ENCODE data around the gene GRIP2.

Gene GRIP2

GRCh38 chr3:14539742-14540491, at the start of gene GRIP2:
TSS of gene GRIP2 (minus strand) at chr3:14540342. CDS start at chr3:14540308, 34 bp downstream.
- DNase-seq = no peak

- DNase-seq = no peak
Observed at GRCh38 chr3:14588425-14589112, 48.4 kb upstream of the GRIP2 start.

GRCh38 chr3:14587740-14588360, 47.7 kb upstream of the GRIP2 start:
- no peak for DNase-seq

GRCh38 chr3:14586611-14587010, 46.5 kb upstream of the GRIP2 start:
- no peak for DNase-seq

- no peak for DNase-seq
Observed at GRCh38 chr3:14583548-14584091, 43.5 kb upstream of the GRIP2 start.

GRCh38 chr3:14582045-14582410, 41.9 kb upstream of the GRIP2 start:
- DNase-seq = no peak

- DNase-seq = no peak
Observed at GRCh38 chr3:14581334-14582044, 41.3 kb upstream of the GRIP2 start.

- DNase-seq = no peak
Observed at GRCh38 chr3:14577897-14578296, 37.8 kb upstream of the GRIP2 start.

GRCh38 chr3:14576163-14576562, 36.0 kb upstream of the GRIP2 start:
- no peak for DNase-seq

- no peak for DNase-seq
Observed at GRCh38 chr3:14574183-14574582, 34.0 kb upstream of the GRIP2 start.

GRCh38 chr3:14573706-14574105, 33.6 kb upstream of the GRIP2 start:
- no peak for DNase-seq

GRCh38 chr3:14570864-14571263, 30.7 kb upstream of the GRIP2 start:
- DNase-seq = no peak

- DNase-seq = no peak
Observed at GRCh38 chr3:14570089-14570488, 29.9 kb upstream of the GRIP2 start.

- DNase-seq = no peak
Observed at GRCh38 chr3:14569474-14570000, 29.4 kb upstream of the GRIP2 start.

- no peak for DNase-seq
Observed at GRCh38 chr3:14568269-14568668, 28.1 kb upstream of the GRIP2 start.

GRCh38 chr3:14566812-14567211, 26.7 kb upstream of the GRIP2 start:
- DNase-seq = no peak

GRCh38 chr3:14565868-14566588, 25.9 kb upstream of the GRIP2 start:
- no peak for DNase-seq

GRCh38 chr3:14564741-14565140, 24.6 kb upstream of the GRIP2 start:
- DNase-seq = no peak

- DNase-seq = no peak
Observed at GRCh38 chr3:14563946-14564539, 23.9 kb upstream of the GRIP2 start.

- DNase-seq = no peak
Observed at GRCh38 chr3:14562121-14562890, 22.2 kb upstream of the GRIP2 start.

All from 8988T (cell line).